ENCODE results near the gene MUCL1.

- TF ChIP-seq CTCF (conservative IDR thresholded peaks at IDR 0.05; ENCODE audit: low read depth, low read length) (no peak), EZH2 (IDR thresholded peaks at IDR 0.05; ENCODE audit: borderline replicate concordance, low read depth, low read length, poor library complexity, severe bottlenecking) (no peak)
Measured at GRCh38 chr12:54868690-54869089, 14.4 kb downstream of the MUCL1 start.
